Cardiac fibroblast (primary cell): ENCODE data around the gene CLDN25.

Experiments used
- DNase-seq, 2 donors: peaks; one replicate each; pipeline versions ENCODE4 v3.0.0 to v3.0.0-alpha.2; 2010; ENCODE audit warnings: low read depth in 2 of 2
- H3K4me3 ChIP-seq, 2 donors: replicated peaks in 1 of 2; 1 replicate in 1 of 2; 2 replicates in 1 of 2; pipeline ENCODE4 v1.5.1; 2011; ENCODE audit warnings: low read depth in 2 of 2, low read length in 2 of 2, mild to moderate bottlenecking in 2 of 2, moderate library complexity in 1 of 2
- TF ChIP-seq, protein P1 (sequence below): IDR thresholded peaks from one replicate; pipeline ENCODE4 v1.5.1; 2011; ENCODE audit warnings: low read depth, mild to moderate bottlenecking, low read length, inconsistent platforms

CLDN25 gene

DNA sequence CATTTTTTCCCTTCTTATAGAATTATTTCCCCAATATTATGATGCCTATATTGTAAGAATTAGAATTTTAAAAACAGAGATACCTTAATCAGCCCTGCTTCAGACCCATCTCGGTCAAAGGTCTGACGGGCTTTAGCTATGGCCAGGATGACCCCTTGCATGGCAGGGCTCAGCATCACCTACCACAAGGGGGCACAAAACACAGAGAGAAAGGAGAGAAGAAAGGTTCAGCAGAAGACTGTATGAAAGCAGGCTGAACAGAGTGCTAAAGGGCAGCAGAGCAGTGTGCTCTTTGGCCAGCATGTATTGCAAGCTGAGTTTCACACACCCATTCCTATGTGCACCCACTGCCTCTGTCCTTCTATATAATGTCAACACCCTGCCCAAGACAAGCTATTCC is 26.8 kb downstream of the CLDN25 start:
- no peak overlapping the region for H3K4me3 ChIP-seq
- TF ChIP-seq, protein P1, sequence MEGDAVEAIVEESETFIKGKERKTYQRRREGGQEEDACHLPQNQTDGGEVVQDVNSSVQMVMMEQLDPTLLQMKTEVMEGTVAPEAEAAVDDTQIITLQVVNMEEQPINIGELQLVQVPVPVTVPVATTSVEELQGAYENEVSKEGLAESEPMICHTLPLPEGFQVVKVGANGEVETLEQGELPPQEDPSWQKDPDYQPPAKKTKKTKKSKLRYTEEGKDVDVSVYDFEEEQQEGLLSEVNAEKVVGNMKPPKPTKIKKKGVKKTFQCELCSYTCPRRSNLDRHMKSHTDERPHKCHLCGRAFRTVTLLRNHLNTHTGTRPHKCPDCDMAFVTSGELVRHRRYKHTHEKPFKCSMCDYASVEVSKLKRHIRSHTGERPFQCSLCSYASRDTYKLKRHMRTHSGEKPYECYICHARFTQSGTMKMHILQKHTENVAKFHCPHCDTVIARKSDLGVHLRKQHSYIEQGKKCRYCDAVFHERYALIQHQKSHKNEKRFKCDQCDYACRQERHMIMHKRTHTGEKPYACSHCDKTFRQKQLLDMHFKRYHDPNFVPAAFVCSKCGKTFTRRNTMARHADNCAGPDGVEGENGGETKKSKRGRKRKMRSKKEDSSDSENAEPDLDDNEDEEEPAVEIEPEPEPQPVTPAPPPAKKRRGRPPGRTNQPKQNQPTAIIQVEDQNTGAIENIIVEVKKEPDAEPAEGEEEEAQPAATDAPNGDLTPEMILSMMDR: peak; percentile 61
- DNase-seq: peak; percentile 43

DNA sequence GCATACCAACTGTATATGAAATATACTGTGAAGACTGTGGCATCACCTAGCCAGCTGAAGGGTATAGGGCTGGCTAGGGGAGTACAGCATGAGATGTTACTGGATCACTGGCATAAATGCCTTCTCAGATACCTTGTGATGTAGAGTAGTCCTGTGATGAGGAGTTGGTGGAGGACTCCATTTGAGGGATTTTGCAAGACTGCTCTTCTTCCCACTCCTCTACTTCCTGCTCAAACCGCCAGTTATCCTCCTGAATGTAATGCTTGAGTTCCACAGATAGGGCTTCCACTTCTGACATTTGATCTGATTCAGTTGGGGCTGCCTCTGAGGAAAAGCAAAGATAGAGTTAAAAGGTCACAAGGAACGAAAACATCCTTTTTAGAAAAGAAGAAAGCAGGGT is 29.3 kb downstream of the CLDN25 start:
- TF ChIP-seq, protein P1: no peak
- H3K4me3 ChIP-seq: no peak overlapping the region
- DNase-seq: no peak

DNA sequence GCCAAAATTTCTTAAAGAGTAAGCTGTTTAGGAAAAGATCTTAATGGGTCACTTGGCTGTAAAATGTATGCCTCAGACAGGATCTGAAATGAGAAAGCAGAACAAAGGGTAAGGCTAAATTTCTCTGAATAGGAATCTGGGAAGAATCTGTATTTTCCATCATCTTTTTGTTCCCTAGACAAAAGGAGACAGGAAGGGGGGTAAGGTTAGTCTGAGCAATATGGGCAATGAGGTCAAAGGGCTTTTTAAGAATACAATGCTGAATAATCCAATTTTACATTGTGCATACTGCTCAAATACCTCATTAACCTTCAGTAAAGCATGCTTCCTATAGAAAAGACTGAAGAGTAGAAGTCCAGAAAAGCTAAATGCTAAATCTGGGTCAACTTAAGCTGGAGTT is 34.6 kb downstream of the CLDN25 start:
- TF ChIP-seq, protein P1: no peak
- DNase-seq: no peak
- H3K4me3 ChIP-seq: no peak overlapping the region

DNA sequence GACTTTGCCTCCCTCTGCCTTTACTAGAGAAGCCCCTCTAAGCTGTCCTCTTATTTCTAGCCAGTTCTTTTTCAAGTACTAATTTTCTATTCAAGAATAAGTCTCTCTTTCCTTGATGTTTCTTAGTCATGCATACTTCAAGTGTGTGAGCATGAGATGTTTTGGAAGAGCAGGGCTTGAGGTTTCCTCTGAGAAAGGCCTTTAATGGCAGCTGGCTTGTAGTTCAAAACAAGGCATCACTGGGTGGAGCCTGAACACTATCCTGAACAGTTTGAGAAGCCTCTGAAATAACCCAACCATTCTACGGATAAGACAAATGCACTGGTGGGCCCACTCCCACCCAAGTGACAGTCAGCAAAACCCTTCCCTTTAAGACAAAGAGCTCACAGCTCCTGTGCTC is 37.6 kb downstream of the CLDN25 start:
- DNase-seq: no peak
- H3K4me3 ChIP-seq: no peak overlapping the region
- TF ChIP-seq, protein P1: no peak

DNA sequence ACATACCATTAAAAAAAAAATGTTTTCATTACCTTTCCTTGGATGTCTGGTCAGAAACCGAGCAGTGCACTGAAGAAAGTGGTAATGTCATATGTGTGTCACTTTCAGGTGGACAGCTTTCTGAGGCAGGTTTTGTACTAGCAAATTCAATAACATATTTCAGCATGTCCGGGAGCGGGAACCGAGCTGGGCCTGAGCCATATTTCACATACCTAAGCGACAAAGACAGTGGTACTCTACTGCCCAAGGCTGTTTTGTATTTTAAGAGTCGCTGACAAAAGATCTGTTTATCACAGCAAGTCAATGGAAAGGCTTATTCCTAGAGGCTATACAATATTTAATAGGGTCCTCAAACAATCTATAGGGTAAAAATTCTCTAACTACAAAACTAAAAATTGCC is 38.0 kb downstream of the CLDN25 start:
- no peak for DNase-seq
- H3K4me3 ChIP-seq: no peak overlapping the region
- TF ChIP-seq, protein P1: no peak

DNA sequence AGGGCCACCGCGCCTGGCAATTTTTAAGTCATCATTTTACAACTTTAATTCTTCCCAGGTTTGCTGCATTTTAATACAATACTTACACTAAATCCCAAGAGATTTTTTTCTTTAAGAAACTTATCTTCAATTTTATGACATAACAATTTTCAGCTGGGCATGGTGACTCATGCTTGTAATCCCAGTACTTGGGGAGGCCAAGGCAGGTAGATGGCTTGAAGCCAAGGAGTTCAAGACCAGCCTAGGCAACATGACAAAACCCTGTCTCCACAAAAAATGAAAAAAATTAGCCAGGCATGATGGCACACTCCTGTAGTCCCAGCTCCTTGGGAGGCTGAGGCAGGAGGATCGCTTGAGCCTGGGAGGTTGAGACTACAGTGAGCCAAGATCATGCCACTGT is 38.8 kb downstream of the CLDN25 start:
- DNase-seq: peak; percentile 5 to 14
- H3K4me3 ChIP-seq: no peak overlapping the region
- TF ChIP-seq, protein P1: no peak

DNA sequence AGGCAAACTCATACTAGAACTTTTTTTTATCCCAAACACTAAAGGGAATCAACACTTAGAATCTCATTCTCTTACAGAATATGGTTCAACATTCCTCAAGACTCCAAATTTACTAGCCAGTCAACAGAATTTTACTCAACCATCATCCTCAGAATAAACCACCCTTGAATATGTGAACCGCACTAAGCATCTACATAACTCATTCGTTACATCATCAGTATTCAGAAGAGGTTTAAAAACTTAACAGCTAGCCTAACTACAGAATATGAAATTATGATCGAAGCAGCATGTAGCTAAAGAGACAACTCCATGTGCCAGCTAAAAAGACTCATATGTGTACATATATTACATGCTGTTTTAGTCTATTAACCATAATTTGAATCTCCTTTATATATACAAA is 47.9 kb downstream of the CLDN25 start:
- TF ChIP-seq, protein P1: no peak
- DNase-seq: no peak
- no peak overlapping the region for H3K4me3 ChIP-seq
